ENCODE results near the gene ZNF485.
A peak's percentile ranks its signal among the peaks of the same experiment; 100 is the strongest.
"Not testable (repeated sequence)": the region's sequence is repeated elsewhere in the genome, so short reads cannot be mapped to it uniquely, and the experiment has no call there.

The ZNF485 gene

GRCh38 chr10:43605850-43606322, 352 bp upstream of the ZNF485 start:
- DNase-seq (ENCODE audit: low read depth in 2 of 2) = no peak

GRCh38 chr10:43607199-43607573, 948 bp downstream of the ZNF485 start:
- no peak for DNase-seq (ENCODE audit: low read depth in 2 of 2)

GRCh38 chr10:43610636-43611035, 4.4 kb downstream of the ZNF485 start:
- DNase-seq (ENCODE audit: low read depth in 2 of 2) = no peak

GRCh38 chr10:43616697-43617370, 10.6 kb downstream of the ZNF485 start:
- no peak for DNase-seq (ENCODE audit: low read depth in 2 of 2)

GRCh38 chr10:43619368-43619767, 13.1 kb downstream of the ZNF485 start:
- no peak for DNase-seq (ENCODE audit: low read depth in 2 of 2)

- DNase-seq (ENCODE audit: low read depth in 2 of 2) = no peak
Measured at GRCh38 chr10:43622038-43622437, 15.8 kb downstream of the ZNF485 start.

GRCh38 chr10:43623351-43623750, 17.1 kb downstream of the ZNF485 start:
- no peak for DNase-seq (ENCODE audit: low read depth in 2 of 2)

- no peak for DNase-seq (ENCODE audit: low read depth in 2 of 2)
Measured at GRCh38 chr10:43627942-43628341, 21.7 kb downstream of the ZNF485 start.

- DNase-seq (ENCODE audit: low read depth in 2 of 2) = no peak
Measured at GRCh38 chr10:43628956-43629355, 22.7 kb downstream of the ZNF485 start.

- DNase-seq (ENCODE audit: low read depth in 2 of 2) = not testable (repeated sequence)
Measured at GRCh38 chr10:43635816-43636215, 29.6 kb downstream of the ZNF485 start.

GRCh38 chr10:43640603-43641002, 34.4 kb downstream of the ZNF485 start:
- DNase-seq (ENCODE audit: low read depth in 2 of 2) = no peak

GRCh38 chr10:43644252-43644651, 38.0 kb downstream of the ZNF485 start:
- DNase-seq (ENCODE audit: low read depth in 2 of 2) = no peak

GRCh38 chr10:43645866-43646265, 39.6 kb downstream of the ZNF485 start:
- DNase-seq (ENCODE audit: low read depth in 2 of 2) = no peak

- no peak for DNase-seq (ENCODE audit: low read depth in 2 of 2)
Measured at GRCh38 chr10:43647576-43647975, 41.3 kb downstream of the ZNF485 start.

- DNase-seq (ENCODE audit: low read depth in 2 of 2) = no peak
Measured at GRCh38 chr10:43648095-43648397, 41.8 kb downstream of the ZNF485 start.

GRCh38 chr10:43648398-43649184, 42.4 kb downstream of the ZNF485 start, which contains the start of gene ZNF32:
TSS of gene ZNF32 (minus strand) at chr10:43648881. CDS start at chr10:43646133, 2,748 bp downstream.
- peak; percentile 51 to 64 for DNase-seq (ENCODE audit: low read depth in 2 of 2)

- DNase-seq (ENCODE audit: low read depth in 2 of 2) = no peak
Measured at GRCh38 chr10:43649185-43649523, 42.9 kb downstream of the ZNF485 start.

- no peak for DNase-seq (ENCODE audit: low read depth in 2 of 2)
Measured at GRCh38 chr10:43653746-43654145, 47.5 kb downstream of the ZNF485 start.

- no peak for DNase-seq (ENCODE audit: low read depth in 2 of 2)
Measured at GRCh38 chr10:43655311-43655710, 49.1 kb downstream of the ZNF485 start.

GRCh38 chr10:43658227-43658626, 52.0 kb downstream of the ZNF485 start:
- DNase-seq (ENCODE audit: low read depth in 2 of 2) = no peak

GRCh38 chr10:43665054-43665453, 58.8 kb downstream of the ZNF485 start:
- DNase-seq (ENCODE audit: low read depth in 2 of 2) = no peak

- no peak for DNase-seq (ENCODE audit: low read depth in 2 of 2)
Measured at GRCh38 chr10:43666552-43666951, 60.3 kb downstream of the ZNF485 start.

- no peak for DNase-seq (ENCODE audit: low read depth in 2 of 2)
Measured at GRCh38 chr10:43667317-43667731, 61.1 kb downstream of the ZNF485 start.

All from stimulated activated CD8-positive, alpha-beta memory T cell treated with anti-CD3 and anti-CD28 coated beads, Interleukin-15, amount 100 ng/mL, for 4 hours (primary cell).